C4-2B (cell line): ENCODE data around the gene GAS2L2.

Experiments
- CTCF ChIP-seq: fragments of 450-650 bp; conservative IDR thresholded peaks from 2 replicates; pipeline ENCODE4 v1.5.1; 2017; ENCODE audit warnings: mild to moderate bottlenecking
- ZFX ChIP-seq: fragments of 450-650 bp; IDR thresholded peaks from 2 replicates; pipeline ENCODE4 v1.6.1; 2017

GRCh38 chr17:35710950-35711349, 42.1 kb downstream of the GAS2L2 start:
- no peak for TF ChIP-seq CTCF
- TF ChIP-seq ZFX: no peak
